Activated CD8-positive, alpha-beta T cell treated with anti-CD3 and anti-CD28 coated beads for 36 hours (primary cell): ENCODE measurements around the gene RBL1. TPM values are rescaled to one million over a fixed set of nuclear protein-coding genes. Genes with fewer than 3 reads are reported as not detected.

Experiments used
- ATAC-seq: fragments of 200-7000 bp; cut with Tn5 transposase; one replicate; pipeline ENCODE4 v1.10.0; 2021; ENCODE audit warnings: mild to moderate bottlenecking, moderate library complexity
- CTCF ChIA-PET: fragments of 350-600 bp; sonication (Branson Sonifier 250); formaldehyde crosslinking; loops from one replicate; lab custom pipeline; 2021; ENCODE audit warnings: antibody characterized with exemption; lab: Charles Lee
- POLR2A ChIA-PET: fragments of 350-600 bp; sonication (Branson Sonifier 250); formaldehyde crosslinking; loops from one replicate; lab custom pipeline; 2021; ENCODE audit warnings: antibody characterized with exemption; lab: Charles Lee
- DNase-seq: peaks from one replicate; pipeline ENCODE4 v3.0.0-alpha.2; 2020
- H3K27ac Mint-ChIP-seq: one replicate; pipeline ENCODE4 v1.8.0; 2021; ENCODE audit warnings: mild to moderate bottlenecking, mixed read lengths
- H3K27me3 Mint-ChIP-seq: one replicate; pipeline ENCODE4 v1.8.0; 2021; ENCODE audit warnings: mixed read lengths
- H3K36me3 Mint-ChIP-seq: one replicate; pipeline ENCODE4 v1.8.0; 2021; ENCODE audit warnings: low read depth, mixed read lengths
- H3K4me1 Mint-ChIP-seq: one replicate; pipeline ENCODE4 v1.8.0; 2021; ENCODE audit warnings: low read depth, mixed read lengths
- H3K4me3 Mint-ChIP-seq: one replicate; pipeline ENCODE4 v1.8.0; 2021; ENCODE audit warnings: mild to moderate bottlenecking, moderate library complexity, mixed read lengths
- H3K9me3 Mint-ChIP-seq: one replicate; pipeline ENCODE4 v1.8.0; 2021; ENCODE audit warnings: mixed read lengths
- intact Hi-C: fragments of 100-400 bp; cut with micrococcal nuclease; formaldehyde crosslinking; loops from one replicate; pipeline ENCODE4 v1.10.0; 2022
- total RNA-seq, 2 experiments: library from RNA; stranded (reverse); gene quantifications; one replicate each; pipeline ENCODE4 v1.2.3, GENCODE V29; 2021
- TF ChIP-seq, protein P1 (sequence below): fragments of 200-600 bp; IDR thresholded peaks from one replicate; pipeline ENCODE4 v1.8.0; 2022; ENCODE audit warnings: antibody characterized with exemption, mild to moderate bottlenecking

RBL1 gene, protein sequence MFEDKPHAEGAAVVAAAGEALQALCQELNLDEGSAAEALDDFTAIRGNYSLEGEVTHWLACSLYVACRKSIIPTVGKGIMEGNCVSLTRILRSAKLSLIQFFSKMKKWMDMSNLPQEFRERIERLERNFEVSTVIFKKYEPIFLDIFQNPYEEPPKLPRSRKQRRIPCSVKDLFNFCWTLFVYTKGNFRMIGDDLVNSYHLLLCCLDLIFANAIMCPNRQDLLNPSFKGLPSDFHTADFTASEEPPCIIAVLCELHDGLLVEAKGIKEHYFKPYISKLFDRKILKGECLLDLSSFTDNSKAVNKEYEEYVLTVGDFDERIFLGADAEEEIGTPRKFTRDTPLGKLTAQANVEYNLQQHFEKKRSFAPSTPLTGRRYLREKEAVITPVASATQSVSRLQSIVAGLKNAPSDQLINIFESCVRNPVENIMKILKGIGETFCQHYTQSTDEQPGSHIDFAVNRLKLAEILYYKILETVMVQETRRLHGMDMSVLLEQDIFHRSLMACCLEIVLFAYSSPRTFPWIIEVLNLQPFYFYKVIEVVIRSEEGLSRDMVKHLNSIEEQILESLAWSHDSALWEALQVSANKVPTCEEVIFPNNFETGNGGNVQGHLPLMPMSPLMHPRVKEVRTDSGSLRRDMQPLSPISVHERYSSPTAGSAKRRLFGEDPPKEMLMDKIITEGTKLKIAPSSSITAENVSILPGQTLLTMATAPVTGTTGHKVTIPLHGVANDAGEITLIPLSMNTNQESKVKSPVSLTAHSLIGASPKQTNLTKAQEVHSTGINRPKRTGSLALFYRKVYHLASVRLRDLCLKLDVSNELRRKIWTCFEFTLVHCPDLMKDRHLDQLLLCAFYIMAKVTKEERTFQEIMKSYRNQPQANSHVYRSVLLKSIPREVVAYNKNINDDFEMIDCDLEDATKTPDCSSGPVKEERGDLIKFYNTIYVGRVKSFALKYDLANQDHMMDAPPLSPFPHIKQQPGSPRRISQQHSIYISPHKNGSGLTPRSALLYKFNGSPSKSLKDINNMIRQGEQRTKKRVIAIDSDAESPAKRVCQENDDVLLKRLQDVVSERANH
- 10 to 100 TPM; 33.9 to 39.6 TPM for total RNA-seq

DNA sequence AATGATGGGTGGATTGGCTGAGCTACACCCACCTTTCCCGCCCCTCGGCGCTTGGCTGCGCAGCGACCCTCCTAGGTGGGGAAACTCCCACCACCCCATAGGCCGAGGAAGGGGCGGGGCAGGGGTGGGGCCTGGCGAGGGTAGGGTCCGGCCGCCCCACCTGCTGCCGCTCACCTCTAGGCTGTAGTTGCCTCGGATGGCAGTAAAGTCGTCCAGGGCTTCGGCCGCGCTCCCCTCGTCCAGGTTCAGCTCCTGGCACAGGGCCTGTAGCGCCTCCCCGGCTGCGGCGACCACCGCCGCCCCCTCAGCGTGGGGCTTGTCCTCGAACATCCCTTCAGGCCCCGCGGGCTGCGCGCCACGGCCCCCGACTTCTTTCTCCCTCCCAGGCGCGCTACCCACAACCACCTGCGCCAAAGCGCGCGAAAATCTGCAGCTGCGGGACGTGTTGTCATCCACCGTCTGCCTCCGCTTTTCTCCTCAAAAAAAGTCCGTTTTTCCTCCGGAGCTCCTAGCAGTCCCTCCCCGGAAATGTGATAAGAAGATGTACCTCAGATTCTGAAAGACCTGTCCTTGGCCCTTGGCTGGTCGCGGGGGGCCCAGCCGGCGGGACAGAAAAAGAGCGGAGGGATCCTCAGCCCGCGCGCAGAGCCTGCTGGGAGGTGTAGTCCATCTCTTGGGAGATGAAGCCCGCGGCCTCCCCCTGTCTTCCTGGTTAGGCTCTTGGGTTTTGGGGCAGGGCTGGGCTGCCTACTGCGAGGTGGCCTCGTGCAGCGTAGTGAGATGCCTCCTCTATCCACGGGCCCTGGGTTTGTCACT is at the start of gene RBL1:
TSS of gene RBL1 (minus strand) at position 399 of the 816 bp plus-strand sequence. CDS start at position 330, 69 bp downstream.
- ATAC-seq (peak; percentile 81), DNase-seq (peak; percentile 94)
- peak within 1 kb of the TSS; percentile 94 for H3K4me3 Mint-ChIP-seq
- peak within 1 kb of the TSS; percentile 100 for H3K27ac Mint-ChIP-seq
- TF ChIP-seq, protein P1, sequence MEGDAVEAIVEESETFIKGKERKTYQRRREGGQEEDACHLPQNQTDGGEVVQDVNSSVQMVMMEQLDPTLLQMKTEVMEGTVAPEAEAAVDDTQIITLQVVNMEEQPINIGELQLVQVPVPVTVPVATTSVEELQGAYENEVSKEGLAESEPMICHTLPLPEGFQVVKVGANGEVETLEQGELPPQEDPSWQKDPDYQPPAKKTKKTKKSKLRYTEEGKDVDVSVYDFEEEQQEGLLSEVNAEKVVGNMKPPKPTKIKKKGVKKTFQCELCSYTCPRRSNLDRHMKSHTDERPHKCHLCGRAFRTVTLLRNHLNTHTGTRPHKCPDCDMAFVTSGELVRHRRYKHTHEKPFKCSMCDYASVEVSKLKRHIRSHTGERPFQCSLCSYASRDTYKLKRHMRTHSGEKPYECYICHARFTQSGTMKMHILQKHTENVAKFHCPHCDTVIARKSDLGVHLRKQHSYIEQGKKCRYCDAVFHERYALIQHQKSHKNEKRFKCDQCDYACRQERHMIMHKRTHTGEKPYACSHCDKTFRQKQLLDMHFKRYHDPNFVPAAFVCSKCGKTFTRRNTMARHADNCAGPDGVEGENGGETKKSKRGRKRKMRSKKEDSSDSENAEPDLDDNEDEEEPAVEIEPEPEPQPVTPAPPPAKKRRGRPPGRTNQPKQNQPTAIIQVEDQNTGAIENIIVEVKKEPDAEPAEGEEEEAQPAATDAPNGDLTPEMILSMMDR = no peak
- H3K4me1 Mint-ChIP-seq = peaks cover 27% of the 10 kb centered on the region
- ChIA-PET POLR2A (interaction anchor here (0.7 to 5.7 kb wide), 27 partner anchors 9 to 938 kb away, joined by 3 to 48 read pairs (median 4); partner anchors contain the start of genes BLCAP, MANBAL, MROH8 and RPN2), CTCF (interaction anchor here (0.7 to 1.5 kb wide), 3 partner anchors 15 to 87 kb away, joined by 3 to 4 read pairs (median 4); no protein-coding TSS in a partner anchor)
- H3K27me3 Mint-ChIP-seq = no peaks in the 10 kb centered on the region
- intact Hi-C loops = no loop called here
- H3K9me3 Mint-ChIP-seq = no peaks in the 10 kb centered on the region
- H3K36me3 Mint-ChIP-seq = peaks cover 34% of the 10 kb centered on the region

DNA sequence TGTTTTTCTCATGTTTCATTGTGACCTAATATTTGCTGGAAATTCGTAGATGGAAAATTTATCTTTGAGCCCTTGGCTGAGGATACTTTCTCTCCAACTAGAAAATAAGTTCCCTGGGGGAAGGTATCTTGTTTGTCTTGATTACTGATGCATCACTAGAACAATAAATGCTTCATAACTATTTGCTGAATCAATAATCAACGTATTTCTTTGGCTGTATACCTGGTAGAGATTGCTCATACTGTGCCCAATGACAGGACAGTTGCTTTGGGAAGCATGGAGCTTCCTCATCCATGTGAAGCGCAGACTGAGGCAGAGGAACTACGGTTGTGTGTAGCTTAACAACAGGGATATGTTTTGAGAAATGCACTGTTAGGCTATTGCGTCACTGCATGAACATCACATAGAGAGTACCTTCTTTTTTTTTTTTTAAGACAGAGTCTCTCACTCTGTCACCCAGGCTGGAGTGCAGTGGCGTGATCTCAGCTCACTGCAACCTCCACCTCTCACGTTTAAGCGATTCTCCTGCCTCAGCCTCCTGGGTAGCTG is 49.1 kb upstream of the RBL1 start:
- Mint-ChIP-seq H3K27ac (no peak overlapping the region), H3K4me3 (no peak overlapping the region), H3K9me3 (no peaks in the 10 kb centered on the region), H3K4me1 (no peaks in the 10 kb centered on the region), H3K36me3 (no peaks in the 10 kb centered on the region), H3K27me3 (no peaks in the 10 kb centered on the region)
- intact Hi-C loops = no loop called here
- no peak for ATAC-seq
- DNase-seq = no peak
- POLR2A ChIA-PET = no interaction called here
- CTCF ChIA-PET = interaction anchor here (0.7 kb wide), 1 partner anchor 69 kb away, joined by 3 read pairs; no protein-coding TSS in a partner anchor
- TF ChIP-seq, protein P1 = no peak

DNA sequence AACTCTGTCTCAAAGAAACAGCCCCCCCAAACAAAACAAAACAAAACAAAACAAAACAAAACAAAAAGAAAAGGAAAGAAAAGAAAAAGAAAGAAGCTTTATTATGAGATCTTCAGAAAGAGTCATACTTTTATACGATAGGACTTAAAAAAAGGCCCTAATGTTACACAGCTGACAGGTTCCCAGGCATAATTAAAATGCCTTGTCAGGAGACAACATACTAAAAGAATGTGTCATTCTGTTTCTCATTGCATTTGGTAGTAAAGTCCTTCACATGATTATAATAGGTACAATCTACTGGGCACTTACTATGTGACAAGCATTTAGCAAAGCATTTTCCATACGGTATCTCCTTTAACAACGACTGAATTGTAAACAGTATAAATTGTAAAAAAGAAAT is 46.9 kb upstream of the RBL1 start:
- TF ChIP-seq, protein P1 = no peak
- H3K36me3 Mint-ChIP-seq = no peaks in the 10 kb centered on the region
- intact Hi-C loops = no loop called here
- H3K4me1 Mint-ChIP-seq = no peaks in the 10 kb centered on the region
- no peak overlapping the region for H3K27ac Mint-ChIP-seq
- ATAC-seq (no peak), DNase-seq (no peak)
- ChIA-PET POLR2A (no interaction called here), CTCF (no interaction called here)
- no peaks in the 10 kb centered on the region for H3K27me3 Mint-ChIP-seq
- no peak overlapping the region for H3K4me3 Mint-ChIP-seq
- no peaks in the 10 kb centered on the region for H3K9me3 Mint-ChIP-seq

DNA sequence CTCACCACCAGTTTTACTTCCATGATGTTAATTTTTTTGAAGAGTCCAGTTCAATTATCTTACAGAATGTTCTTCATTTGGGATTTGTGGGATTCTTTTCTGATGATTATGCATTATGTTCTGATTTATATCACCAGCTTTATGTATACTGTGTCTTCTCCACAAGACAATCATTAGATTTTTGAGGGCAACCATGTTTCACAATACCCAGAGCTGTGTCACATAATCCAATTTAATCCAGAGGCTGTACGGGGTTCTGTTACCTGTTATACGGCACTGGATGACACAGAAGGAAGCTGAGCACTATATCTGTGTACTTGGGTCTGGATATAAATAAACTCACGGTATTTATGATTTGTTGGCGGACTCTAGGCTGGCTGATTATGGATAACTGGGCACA is 41.8 kb upstream of the RBL1 start:
- ChIA-PET CTCF (no interaction called here), POLR2A (no interaction called here)
- Mint-ChIP-seq H3K27me3 (no peaks in the 10 kb centered on the region), H3K27ac (no peak overlapping the region), H3K4me3 (no peak overlapping the region), H3K36me3 (no peaks in the 10 kb centered on the region), H3K4me1 (no peaks in the 10 kb centered on the region), H3K9me3 (no peaks in the 10 kb centered on the region)
- DNase-seq (no peak), ATAC-seq (no peak)
- TF ChIP-seq, protein P1 = no peak
- intact Hi-C loops = no loop called here
